Measurements from ENCODE around the gene TRAF5. TPM values are rescaled to one million over a fixed set of nuclear protein-coding genes. Genes with fewer than 3 reads are reported as not detected.

TRAF5 gene, protein sequence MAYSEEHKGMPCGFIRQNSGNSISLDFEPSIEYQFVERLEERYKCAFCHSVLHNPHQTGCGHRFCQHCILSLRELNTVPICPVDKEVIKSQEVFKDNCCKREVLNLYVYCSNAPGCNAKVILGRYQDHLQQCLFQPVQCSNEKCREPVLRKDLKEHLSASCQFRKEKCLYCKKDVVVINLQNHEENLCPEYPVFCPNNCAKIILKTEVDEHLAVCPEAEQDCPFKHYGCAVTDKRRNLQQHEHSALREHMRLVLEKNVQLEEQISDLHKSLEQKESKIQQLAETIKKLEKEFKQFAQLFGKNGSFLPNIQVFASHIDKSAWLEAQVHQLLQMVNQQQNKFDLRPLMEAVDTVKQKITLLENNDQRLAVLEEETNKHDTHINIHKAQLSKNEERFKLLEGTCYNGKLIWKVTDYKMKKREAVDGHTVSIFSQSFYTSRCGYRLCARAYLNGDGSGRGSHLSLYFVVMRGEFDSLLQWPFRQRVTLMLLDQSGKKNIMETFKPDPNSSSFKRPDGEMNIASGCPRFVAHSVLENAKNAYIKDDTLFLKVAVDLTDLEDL
- 6.3 and 7.7 TPM in 2 replicates for total RNA-seq

DNA sequence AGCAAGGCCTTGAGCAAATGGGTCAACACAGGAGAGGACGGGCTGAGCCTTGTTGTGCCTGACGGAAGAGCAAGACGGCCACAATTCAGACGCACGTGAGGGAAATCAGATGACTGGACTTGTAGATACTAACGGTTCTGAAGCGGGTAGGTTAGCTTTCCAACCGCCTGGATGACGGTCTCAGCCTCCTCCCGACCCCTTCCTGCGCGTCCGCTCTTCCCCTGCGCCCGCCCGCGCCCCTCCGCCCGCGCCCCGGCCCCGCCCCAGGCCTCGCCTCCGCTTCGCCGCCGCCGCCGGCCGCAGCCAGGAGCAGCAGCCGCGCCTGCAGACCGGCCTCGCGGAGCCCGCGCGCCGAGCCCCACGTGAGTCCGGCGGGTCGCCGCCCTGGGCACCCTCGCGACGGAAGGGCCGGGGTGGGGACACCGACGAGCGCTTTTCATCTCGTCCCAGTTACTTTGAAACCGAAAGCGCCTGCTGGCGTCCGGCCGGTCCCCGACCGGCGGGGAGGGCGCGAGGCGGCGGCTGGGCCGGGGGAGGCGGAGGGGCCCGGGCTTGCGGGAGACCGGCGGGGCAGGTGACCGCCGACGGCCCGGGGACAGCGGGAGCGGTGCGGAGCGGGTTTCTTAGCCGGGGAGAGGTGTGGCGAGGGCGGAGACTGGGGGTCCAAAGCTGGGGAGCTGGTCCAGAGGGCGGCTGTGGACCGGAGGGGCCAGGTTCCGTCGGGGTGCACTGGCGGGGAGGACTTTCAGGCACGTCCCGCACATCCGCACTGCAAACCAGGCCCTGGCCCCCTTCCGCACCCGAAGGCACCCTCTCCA, at the start of gene TRAF5:
TSS of gene TRAF5 (plus strand) at position 306 of the 818 bp plus-strand sequence. CDS start 26,407 bp downstream, outside the sequence.

Other genes starting within 250 kb of the TRAF5 start
- 0.78 TPM in 1 of 2 replicates, not detected in the other for gene KCNH1, start 192.7 kb upstream of the TRAF5 start, total RNA-seq
- 11.9 and 17.6 TPM in 2 replicates for gene RCOR3, start 67.5 kb upstream of the TRAF5 start, total RNA-seq
- gene RD3, start 165.3 kb downstream of the TRAF5 start, total RNA-seq: not detected in 2 replicates

Data from epithelial cell of alveolus of lung (primary cell).